ENCODE data around the gene SORL1. TPM values are rescaled to one million over a fixed set of nuclear protein-coding genes. Genes with fewer than 3 reads are reported as not detected.

SORL1 gene
- total RNA-seq, 1 donor: 216 TPM

DNA sequence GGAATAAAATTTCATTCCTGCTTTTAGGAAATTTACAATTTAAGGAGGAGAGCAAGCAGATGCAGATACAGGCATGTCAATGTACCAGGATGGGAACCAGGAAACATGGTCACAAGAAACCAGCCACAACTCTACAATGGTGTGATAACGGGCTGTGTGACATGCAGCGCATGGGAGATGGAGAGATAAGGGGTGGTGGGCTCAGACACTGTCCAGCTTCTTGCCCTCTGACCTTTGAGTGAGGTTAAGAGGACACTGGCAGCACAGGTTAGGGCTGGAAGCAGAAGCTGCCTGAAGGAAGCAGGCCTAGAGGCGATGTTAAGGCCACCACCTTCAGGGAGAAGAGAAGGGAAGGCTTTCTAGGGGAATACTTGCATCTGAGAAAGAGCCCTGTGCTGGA lies 3.0 kb downstream of the SORL1 start:
- Histone ChIP-seq H3K4me1 (ENCODE audit: insufficient read depth, low read length) (peaks cover 88% of the 10 kb centered on the region), H3K27me3 (ENCODE audit: insufficient read depth, low read length) (no peaks in the 10 kb centered on the region), H3K9me3 (ENCODE audit: low read depth, low read length) (no peaks in the 10 kb centered on the region), H3K4me3 (ENCODE audit: low read length) (peak overlapping the region; percentile 91)

DNA sequence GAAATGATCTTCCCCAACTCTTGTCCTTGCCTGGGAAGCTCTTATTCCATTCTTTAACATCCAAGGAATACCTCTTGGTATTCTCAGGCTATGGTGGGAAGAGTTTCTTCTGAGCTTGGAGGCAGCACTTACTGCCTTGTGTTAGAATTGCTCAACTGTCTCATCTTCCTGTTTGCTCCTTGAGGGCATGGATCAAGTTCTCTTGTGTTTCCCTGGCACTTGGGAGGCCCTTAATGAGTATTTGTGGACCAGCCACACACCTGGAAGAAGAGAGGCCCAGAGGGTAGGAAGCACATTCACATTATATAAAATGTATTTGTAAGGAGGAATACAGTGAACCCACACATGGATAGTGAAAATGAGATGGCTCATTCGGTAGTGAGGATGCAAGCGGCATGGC lies 4.0 kb downstream of the SORL1 start:
- Histone ChIP-seq H3K4me3 (ENCODE audit: low read length) (no peak overlapping the region), H3K9me3 (ENCODE audit: low read depth, low read length) (no peaks in the 10 kb centered on the region), H3K4me1 (ENCODE audit: insufficient read depth, low read length) (peaks cover 88% of the 10 kb centered on the region)

DNA sequence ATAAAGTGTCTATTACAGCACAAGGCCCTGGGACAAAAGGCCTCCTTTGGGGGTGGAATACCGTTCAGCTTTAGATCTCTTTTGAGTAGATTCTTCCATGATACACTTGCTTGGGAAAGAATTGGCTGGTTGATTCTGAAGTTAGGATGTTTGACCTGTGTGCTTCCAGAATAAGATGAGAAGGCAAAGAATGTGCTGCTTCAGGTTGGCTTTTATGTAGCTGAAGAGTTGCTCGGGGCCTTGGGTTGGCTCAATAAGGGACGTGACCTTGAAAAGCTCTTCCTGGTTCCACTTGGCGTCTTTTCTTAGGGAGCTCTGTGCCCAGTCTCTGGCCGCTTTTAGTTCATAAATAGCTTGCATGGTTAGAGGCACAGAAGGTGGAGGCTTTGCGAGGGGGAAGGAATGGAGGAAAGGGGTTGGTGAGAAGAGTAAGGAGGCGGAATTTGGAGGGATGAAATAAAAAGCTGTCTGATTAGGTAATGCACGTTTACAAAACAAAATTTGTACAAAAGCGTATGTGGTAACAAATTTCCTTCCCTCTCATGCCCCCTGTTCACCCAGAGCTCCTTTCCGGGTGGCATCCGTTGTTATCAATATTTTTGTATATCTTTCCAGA lies 4.8 kb downstream of the SORL1 start:
- H3K9me3 ChIP-seq (ENCODE audit: low read depth, low read length): no peaks in the 10 kb centered on the region
- no peaks in the 10 kb centered on the region for H3K27me3 ChIP-seq (ENCODE audit: insufficient read depth, low read length)
- peak overlapping the region; percentile 8 for H3K4me3 ChIP-seq (ENCODE audit: low read length)
- H3K4me1 ChIP-seq (ENCODE audit: insufficient read depth, low read length): peaks cover 90% of the 10 kb centered on the region

More for the DNA sequence above, 4.0 kb downstream of the SORL1 start:
- H3K27me3 ChIP-seq (ENCODE audit: insufficient read depth, low read length): no peaks in the 10 kb centered on the region

DNA sequence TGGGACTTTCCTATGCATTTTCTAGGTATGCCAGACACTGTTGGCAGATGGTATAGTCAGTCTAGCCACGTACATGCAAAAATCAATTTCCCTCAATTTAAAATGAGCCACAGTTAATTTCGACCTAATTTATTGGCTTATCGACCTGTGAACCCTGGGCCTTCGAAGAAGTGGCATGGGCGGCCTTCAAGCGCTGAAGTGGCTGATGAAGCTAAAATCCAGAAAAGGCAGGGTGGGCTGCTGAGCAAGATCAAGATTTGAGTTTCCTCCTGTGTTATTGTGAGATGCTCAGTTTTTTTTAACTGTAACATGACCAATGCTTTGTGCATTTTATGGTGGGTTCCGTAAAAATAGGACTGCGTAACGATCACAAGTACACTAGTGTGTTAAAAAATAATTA lies 6.4 kb downstream of the SORL1 start:
- H3K9me3 ChIP-seq (ENCODE audit: low read depth, low read length): no peaks in the 10 kb centered on the region
- no peak overlapping the region for H3K4me3 ChIP-seq (ENCODE audit: low read length)
- no peaks in the 10 kb centered on the region for H3K27me3 ChIP-seq (ENCODE audit: insufficient read depth, low read length)
- H3K4me1 ChIP-seq (ENCODE audit: insufficient read depth, low read length): peaks cover 98% of the 10 kb centered on the region

DNA sequence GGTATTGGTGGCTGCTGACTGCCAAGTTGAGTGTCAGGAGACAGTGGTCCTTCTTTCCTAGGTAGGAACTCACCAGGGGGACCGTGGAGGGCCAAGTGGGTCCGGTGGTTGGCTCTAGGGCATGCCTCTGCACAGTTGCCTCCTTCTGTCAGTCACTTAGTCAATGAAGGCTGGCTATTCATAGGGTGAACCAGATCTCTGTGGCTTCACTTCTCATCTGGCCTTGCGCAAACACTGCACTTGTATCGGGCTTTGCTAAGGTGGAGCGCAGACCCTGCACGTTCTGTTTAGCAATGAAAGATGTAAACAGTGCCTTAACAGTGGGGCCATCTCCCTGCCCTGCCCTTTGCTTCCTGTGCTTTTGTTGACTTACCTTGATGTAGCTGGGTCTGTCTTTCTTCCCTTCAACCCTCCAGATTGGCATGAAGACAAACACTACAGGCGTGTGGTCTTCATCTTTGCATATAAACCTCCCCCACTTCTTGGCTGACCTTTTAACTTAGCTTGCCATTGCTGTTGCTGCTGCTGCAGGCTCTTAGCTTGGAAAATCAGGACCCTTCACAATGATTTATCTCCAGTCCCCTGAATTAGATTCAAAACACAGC lies 7.4 kb downstream of the SORL1 start:
- peaks cover 98% of the 10 kb centered on the region for H3K4me1 ChIP-seq (ENCODE audit: insufficient read depth, low read length)
- peak overlapping the region; percentile 21 for H3K4me3 ChIP-seq (ENCODE audit: low read length)
- no peaks in the 10 kb centered on the region for H3K27me3 ChIP-seq (ENCODE audit: insufficient read depth, low read length)
- no peaks in the 10 kb centered on the region for H3K9me3 ChIP-seq (ENCODE audit: low read depth, low read length)

DNA sequence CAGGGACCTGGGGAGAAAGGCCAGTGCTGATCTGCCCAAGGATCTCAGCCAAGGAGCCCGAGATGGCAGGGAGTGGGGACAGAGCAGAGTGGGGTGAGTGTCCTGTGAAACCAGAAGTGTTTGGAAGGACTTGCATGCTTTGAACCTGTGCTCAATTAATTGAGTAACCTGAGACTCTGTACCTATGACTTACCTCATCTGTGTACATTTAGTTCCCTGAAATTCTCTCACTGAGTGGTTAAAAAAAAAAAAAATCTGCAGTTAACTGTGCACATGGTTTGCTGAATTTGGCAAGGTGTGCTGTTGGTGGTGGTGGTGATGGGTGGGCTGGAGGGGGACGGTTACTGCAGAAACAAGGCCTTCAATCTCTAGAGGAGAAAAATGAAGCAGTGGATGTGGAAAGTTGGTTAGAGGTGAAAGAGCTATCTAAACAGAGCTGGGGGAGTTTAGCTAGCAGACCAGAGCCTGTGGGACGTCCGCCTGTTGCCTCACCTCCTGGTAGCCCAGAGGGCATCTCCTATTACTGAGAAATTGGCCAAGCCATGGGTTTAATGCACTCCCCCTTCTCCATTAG lies 8.9 kb downstream of the SORL1 start:
- Histone ChIP-seq H3K4me3 (ENCODE audit: low read length) (no peak overlapping the region), H3K4me1 (ENCODE audit: insufficient read depth, low read length) (peaks cover 98% of the 10 kb centered on the region)

DNA sequence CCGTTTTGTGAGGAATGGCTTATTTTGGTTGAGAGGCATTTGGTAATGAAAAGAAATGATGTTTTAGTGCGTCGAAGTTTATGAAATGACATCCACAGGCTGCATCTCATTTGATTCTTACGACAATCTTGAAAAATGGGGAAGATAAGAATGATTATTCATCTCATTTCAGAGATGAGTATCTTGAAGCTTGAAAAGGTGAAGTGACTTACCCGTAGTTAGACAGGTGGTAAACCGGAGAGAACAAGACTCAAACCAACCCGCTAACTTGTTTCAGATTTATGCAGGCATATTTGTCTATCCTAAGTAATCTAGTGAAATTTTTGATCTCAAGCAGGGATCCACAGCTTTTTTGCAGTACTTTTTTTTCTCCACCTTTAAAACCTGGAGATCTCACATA lies 9.7 kb downstream of the SORL1 start:
- no peak overlapping the region for H3K4me3 ChIP-seq (ENCODE audit: low read length)

More for the DNA sequence above, 8.9 kb downstream of the SORL1 start:
- no peaks in the 10 kb centered on the region for H3K27me3 ChIP-seq (ENCODE audit: insufficient read depth, low read length)
- no peaks in the 10 kb centered on the region for H3K9me3 ChIP-seq (ENCODE audit: low read depth, low read length)

DNA sequence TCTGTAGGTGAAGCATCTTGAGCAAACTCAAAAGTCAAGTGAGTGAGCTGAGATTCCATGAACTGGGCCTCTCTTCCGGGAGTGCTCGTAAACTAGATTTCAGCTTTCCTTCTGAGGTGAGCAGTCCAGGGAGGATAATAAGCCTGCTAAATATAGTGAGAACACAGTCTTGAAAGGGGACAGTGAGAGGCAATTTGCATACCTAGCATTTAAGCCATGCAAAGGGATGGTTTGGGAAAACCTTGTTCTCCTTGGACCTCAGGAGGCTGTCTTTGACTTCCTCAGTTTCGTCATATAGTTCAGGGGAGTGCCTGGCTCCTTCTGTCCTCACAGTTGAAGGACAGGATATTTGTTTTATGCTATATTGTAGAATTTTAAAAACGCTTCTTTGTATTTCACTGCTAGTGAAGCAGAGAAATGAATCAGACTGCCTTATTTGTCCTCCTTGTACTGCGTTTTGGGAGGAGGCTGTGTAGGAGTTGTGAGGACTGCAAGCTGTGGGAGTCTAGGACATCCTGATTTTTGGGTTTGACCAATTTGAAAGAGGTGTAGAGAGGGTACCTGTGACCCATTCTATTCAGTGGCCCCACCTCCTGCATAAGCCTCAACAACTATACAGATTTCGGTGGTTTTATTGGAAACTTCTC lies 11.7 kb downstream of the SORL1 start:
- Histone ChIP-seq H3K9me3 (ENCODE audit: low read depth, low read length) (no peaks in the 10 kb centered on the region), H3K4me3 (ENCODE audit: low read length) (no peak overlapping the region)

More for the DNA sequence above, 9.7 kb downstream of the SORL1 start:
- no peaks in the 10 kb centered on the region for H3K9me3 ChIP-seq (ENCODE audit: low read depth, low read length)
- H3K4me1 ChIP-seq (ENCODE audit: insufficient read depth, low read length): peaks cover 98% of the 10 kb centered on the region
- no peaks in the 10 kb centered on the region for H3K27me3 ChIP-seq (ENCODE audit: insufficient read depth, low read length)

DNA sequence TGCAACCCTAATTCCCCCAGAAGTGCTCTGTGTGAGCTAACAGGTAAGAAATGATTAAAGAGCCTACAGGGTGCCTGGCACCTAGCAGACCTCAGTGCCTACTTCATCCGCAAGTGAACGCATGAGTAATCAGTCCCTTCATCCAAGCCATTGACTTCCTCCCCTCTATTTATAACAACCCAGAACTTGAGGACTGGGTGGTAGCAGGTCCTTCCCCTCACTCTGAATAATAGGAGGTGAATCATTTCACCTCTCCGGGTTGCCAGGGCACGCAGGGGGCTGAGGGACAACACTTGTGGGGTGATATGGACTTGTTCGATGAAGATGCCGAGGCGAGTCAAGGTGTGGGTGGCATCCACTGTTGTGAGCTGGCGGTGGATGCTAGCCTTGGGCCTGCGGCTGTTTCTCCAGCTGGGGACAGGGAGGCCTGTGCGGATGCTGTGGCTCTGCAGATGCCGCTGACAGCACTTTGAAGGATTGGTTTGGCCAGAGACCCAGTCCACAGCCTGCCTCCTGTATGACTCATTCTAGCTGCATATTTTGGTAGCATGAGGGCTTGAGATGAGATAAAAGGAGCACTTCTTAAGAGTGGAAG lies 12.3 kb downstream of the SORL1 start:
- no peaks in the 10 kb centered on the region for H3K27me3 ChIP-seq (ENCODE audit: insufficient read depth, low read length)
- H3K4me1 ChIP-seq (ENCODE audit: insufficient read depth, low read length): peaks cover 99% of the 10 kb centered on the region
- H3K9me3 ChIP-seq (ENCODE audit: low read depth, low read length): no peaks in the 10 kb centered on the region
- no peak overlapping the region for H3K4me3 ChIP-seq (ENCODE audit: low read length)

More for the DNA sequence above, 11.7 kb downstream of the SORL1 start:
- Histone ChIP-seq H3K27me3 (ENCODE audit: insufficient read depth, low read length) (no peaks in the 10 kb centered on the region), H3K4me1 (ENCODE audit: insufficient read depth, low read length) (peaks cover 100% of the 10 kb centered on the region)

DNA sequence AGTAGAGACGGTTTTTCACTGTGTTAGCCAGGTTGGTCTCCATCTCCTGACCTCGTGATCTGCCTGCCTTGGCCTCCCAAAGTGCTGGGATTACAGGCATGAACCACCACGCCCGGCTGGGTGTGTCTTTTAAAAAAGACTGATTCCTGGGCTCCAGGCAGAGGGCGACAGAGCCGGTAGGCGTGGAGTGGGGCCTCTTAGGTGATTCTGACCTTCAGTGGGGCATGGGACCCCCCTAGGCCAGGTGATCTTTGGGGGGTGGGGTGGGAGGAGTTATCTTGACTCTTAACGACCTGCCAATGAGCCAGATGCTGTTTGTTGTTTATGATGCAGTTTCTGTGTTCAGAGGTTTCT lies 13.6 kb downstream of the SORL1 start:
- Histone ChIP-seq H3K4me1 (ENCODE audit: insufficient read depth, low read length) (peaks cover 93% of the 10 kb centered on the region), H3K27me3 (ENCODE audit: insufficient read depth, low read length) (no peaks in the 10 kb centered on the region), H3K4me3 (ENCODE audit: low read length) (no peak overlapping the region), H3K9me3 (ENCODE audit: low read depth, low read length) (no peaks in the 10 kb centered on the region)

DNA sequence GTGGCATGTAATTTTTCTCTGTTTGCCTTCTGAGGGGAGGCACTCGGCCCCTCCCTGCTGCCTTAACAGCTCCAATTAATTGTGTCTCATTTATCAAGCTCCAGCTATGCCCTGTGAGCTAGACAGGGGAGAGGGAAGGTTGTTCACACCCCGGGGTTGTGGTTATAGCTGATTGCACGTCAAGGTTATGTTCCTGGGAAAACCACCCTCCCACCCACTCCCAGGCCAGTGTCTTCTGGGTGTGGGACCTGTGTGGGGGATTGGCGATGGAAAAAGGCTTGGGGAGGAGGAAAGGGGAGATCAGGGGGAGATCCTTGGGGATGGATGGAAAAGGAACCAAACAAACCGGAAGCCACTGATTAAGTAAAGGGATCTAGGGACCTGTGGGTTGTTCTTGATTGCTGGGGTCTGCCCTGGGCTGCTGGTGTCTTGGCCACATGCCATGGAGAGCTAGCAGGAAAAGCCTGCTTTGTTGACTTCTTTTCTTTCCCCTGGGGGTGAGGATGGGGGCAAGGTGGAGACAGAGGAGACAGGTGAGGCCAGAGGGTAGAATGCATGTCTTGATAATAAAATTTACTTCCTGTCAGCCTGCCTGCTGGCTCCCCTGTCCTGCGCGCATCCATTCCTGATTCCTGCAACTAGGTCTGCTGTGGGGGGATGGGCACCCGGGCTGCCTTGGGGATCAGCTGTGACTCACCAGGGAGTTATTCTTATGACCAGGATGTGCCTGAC lies 14.1 kb downstream of the SORL1 start:
- H3K4me3 ChIP-seq (ENCODE audit: low read length): no peak overlapping the region
- peaks cover 88% of the 10 kb centered on the region for H3K4me1 ChIP-seq (ENCODE audit: insufficient read depth, low read length)
- no peaks in the 10 kb centered on the region for H3K9me3 ChIP-seq (ENCODE audit: low read depth, low read length)
- no peaks in the 10 kb centered on the region for H3K27me3 ChIP-seq (ENCODE audit: insufficient read depth, low read length)

DNA sequence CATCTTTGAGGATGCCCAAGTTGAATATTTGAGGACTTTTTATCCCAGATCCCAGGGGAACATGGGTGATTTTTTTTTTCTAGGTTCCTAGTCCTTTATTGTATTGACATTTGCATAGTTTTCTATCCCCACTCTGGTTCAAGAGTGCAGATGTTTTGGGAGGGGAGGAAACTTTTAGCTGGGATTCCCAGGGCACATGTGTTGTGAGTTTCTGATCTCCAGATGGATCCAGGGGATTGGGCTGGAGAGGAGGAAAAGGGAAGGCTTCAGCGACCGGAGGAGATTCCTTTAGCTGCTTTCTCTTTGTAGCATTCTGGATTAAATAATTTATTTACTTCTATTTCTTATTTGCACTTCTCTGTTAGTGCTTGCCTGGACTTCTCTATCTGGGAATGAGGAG lies 15.4 kb downstream of the SORL1 start:
- no peaks in the 10 kb centered on the region for H3K27me3 ChIP-seq (ENCODE audit: insufficient read depth, low read length)
- H3K4me3 ChIP-seq (ENCODE audit: low read length): no peak overlapping the region
- H3K9me3 ChIP-seq (ENCODE audit: low read depth, low read length): no peaks in the 10 kb centered on the region
- peaks cover 88% of the 10 kb centered on the region for H3K4me1 ChIP-seq (ENCODE audit: insufficient read depth, low read length)

DNA sequence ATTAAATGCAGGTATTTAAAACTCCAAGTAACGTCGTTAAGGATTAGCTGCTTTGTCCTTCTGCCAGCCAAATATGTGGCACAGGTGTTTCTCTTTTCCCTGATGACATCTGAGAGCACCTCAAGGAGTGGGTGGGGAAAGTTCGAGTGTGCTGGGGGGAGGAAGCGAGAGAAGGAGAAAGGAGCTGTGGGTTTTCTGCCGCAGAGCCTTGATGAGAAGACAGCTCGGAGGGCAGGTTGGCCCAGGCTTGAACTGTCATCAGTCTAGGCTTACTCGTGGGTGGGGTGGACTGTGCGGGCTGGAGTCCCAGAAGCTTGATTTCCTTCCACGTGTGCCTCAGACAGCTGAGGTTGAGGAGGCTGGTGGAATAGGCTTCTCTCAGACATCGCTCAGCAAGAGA lies 15.9 kb downstream of the SORL1 start:
- peaks cover 88% of the 10 kb centered on the region for H3K4me1 ChIP-seq (ENCODE audit: insufficient read depth, low read length)
- H3K27me3 ChIP-seq (ENCODE audit: insufficient read depth, low read length): no peaks in the 10 kb centered on the region
- no peaks in the 10 kb centered on the region for H3K9me3 ChIP-seq (ENCODE audit: low read depth, low read length)
- H3K4me3 ChIP-seq (ENCODE audit: low read length): no peak overlapping the region

DNA sequence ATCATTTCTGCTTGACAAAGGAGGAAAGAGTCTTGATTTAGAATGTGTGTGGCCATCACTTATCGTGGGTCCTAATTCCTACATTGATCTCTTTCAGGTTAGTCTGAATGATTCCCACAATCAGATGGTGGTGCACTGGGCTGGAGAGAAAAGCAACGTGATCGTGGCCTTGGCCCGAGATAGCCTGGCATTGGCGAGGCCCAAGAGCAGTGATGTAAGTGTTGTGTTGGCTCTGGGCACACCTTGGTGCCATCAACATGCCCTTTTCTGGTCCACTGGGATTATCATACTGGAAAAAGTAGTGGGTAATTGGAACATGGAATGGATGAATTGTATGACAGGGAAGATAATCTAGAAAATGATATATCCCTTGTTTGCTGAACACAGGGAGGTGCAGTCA lies 17.8 kb downstream of the SORL1 start:
- no peaks in the 10 kb centered on the region for H3K27me3 ChIP-seq (ENCODE audit: insufficient read depth, low read length)
- H3K4me3 ChIP-seq (ENCODE audit: low read length): no peak overlapping the region
- H3K4me1 ChIP-seq (ENCODE audit: insufficient read depth, low read length): peaks cover 73% of the 10 kb centered on the region
- no peaks in the 10 kb centered on the region for H3K9me3 ChIP-seq (ENCODE audit: low read depth, low read length)

DNA sequence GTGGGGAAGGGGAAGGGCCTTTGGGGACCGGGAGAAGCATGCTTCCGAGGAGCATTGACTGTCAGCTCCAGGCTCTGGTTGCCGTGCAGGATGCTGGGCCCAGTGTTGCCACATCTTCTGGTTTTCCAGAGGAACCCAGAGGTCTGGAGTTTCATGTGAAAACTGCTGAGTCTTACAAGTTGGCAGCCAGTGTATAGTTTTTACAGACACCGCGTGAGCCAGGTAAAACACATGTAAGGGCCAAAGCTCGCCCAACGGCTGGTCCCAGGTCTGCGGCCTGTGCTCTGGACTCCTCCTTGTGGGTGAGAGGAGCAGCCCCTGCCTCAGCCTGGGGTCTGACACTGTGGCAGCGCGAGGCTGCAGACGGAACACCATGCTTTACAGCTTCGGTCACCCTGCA lies 19.1 kb downstream of the SORL1 start:
- Histone ChIP-seq H3K4me1 (ENCODE audit: insufficient read depth, low read length) (peaks cover 63% of the 10 kb centered on the region), H3K9me3 (ENCODE audit: low read depth, low read length) (no peaks in the 10 kb centered on the region), H3K4me3 (ENCODE audit: low read length) (no peak overlapping the region), H3K27me3 (ENCODE audit: insufficient read depth, low read length) (no peaks in the 10 kb centered on the region)

All from mononuclear cell (primary cell).